Measurements from ENCODE around the gene AKT3.

The AKT3 gene

DNA sequence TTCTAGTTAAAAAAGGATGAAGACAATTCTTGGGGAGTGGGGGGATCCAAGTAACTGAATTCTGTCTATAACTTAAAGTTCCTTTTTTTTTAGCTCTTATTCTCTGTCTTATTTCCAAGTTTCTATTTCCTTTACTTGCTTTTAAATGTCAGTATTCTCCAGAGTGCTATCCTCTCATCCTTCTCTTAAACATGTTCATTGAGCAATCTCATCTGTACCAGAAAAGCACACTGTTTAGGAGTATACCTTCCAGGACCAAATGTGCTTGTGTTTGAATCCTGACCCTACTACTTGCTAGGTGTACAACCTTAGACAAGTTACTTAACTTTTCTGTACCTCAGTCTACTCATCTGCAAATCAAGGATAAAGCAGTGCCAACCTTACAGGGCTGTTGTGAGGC lies 50.1 kb downstream of the AKT3 start:
- no peak for DNase-seq (ENCODE audit: low spot score)
- no peak overlapping the region for H3K4me3 ChIP-seq
- no peak overlapping the region for H3K27ac ChIP-seq
- TF ChIP-seq CTCF (IDR thresholded peaks at IDR 0.05): no peak

- no peak for TF ChIP-seq CTCF (IDR thresholded peaks at IDR 0.05)
- no peak for DNase-seq (ENCODE audit: low spot score)
- Histone ChIP-seq H3K4me3 (no peak overlapping the region), H3K27ac (no peak overlapping the region)
These were observed 51.3 kb downstream of the AKT3 start for GRCh38 chr1:243798726-243799125.

- no peak for TF ChIP-seq CTCF (IDR thresholded peaks at IDR 0.05)
- no peak for DNase-seq (ENCODE audit: low spot score)
- H3K27ac ChIP-seq: no peak overlapping the region
These were observed 54.0 kb downstream of the AKT3 start for GRCh38 chr1:243796016-243796415.

GRCh38 chr1:243793298-243793697 lies 56.7 kb downstream of the AKT3 start:
- DNase-seq (ENCODE audit: low spot score): no peak
- no peak overlapping the region for H3K4me3 ChIP-seq
- TF ChIP-seq CTCF (IDR thresholded peaks at IDR 0.05): no peak
- no peak overlapping the region for H3K27ac ChIP-seq

More at GRCh38 chr1:243796016-243796415, 54.0 kb downstream of the AKT3 start:
- H3K4me3 ChIP-seq: no peak overlapping the region

DNA sequence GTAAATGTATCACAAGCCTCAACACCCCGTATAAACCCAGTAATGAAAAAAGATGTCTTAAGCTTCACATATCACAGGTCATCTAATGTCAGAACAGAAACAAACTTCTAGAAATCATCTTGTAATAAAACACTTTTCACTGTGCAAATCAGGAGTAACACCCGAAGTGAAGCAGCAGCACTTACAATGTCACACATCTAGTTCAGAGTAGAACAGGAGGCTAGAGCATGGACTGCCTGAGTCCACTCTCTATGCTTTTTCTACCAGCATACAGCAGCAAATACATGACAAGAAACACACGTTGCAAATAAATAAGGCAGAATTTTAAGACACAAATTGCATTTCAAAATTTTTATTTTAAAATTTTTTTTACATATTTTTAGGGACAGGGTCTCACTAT lies 57.2 kb downstream of the AKT3 start:
- no peak for DNase-seq (ENCODE audit: low spot score)
- H3K27ac ChIP-seq: peak overlapping the region in 1 of 2 donors; percentile 59
- TF ChIP-seq CTCF (IDR thresholded peaks at IDR 0.05): no peak

DNA sequence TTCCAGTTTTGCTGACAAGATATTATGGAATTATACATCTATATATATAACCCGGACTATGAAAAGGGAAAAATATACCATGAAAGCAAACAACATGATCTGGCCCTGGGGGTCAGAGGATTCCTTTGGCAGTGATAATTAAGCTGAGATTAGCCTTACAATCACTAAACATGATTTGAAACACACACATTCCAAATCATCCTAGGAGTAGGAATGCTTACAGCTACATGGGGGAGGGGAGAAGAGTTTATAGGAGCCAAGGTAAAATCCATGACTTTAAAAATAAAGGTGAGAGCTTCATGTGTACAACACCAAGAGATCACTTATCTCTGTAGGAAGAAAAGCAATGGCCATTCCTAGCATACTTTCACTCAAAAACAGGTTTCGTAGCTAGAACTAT lies 57.6 kb downstream of the AKT3 start:
- Histone ChIP-seq H3K27ac (peak overlapping the region in 1 of 2 donors; percentile 59), H3K4me3 (peak overlapping the region; percentile 8)
- no peak for TF ChIP-seq CTCF (IDR thresholded peaks at IDR 0.05)
- DNase-seq (ENCODE audit: low spot score): no peak

More for the DNA sequence above, 57.2 kb downstream of the AKT3 start:
- H3K4me3 ChIP-seq: no peak overlapping the region

- Histone ChIP-seq H3K27ac (peak overlapping the region in 1 of 2 donors; percentile 48), H3K4me3 (peak overlapping the region; percentile 8)
- TF ChIP-seq CTCF (IDR thresholded peaks at IDR 0.05): no peak
- no peak for DNase-seq (ENCODE audit: low spot score)
These were observed 58.3 kb downstream of the AKT3 start for GRCh38 chr1:243791586-243792267.
